ENCODE results near the gene PTGER1. TPM values are rescaled to one million over a fixed set of nuclear protein-coding genes. Genes with fewer than 3 reads are reported as not detected.

PTGER1 gene
- total RNA-seq, 2 donors from 2014 or later, result 3.6 TPM; not detected in 1

- H3K36me3 ChIP-seq (replicated peaks in 1 of 2; ENCODE audit: insufficient read depth in 1 of 2, low read depth in 2 of 2), result peaks cover 0 to 6% of the 10 kb centered on the region in 2 donors
- intact Hi-C loops (cut with DNase I), result no loop called here
- no peak overlapping the region for H3K27ac ChIP-seq
- DNase-seq (no peak), ATAC-seq (no peak)
- 58 to 75% methylated on average over 5 to 7 of the region's 7 CpGs for WGBS, 2 donors
- H3K4me1 ChIP-seq, result peaks cover 39% of the 10 kb centered on the region
- TF ChIP-seq POLR2A (IDR thresholded peaks at IDR 0.05), result no peak
- no peak for TF ChIP-seq CTCF (IDR thresholded peaks at IDR 0.05)
- H3K9me3 ChIP-seq, result no peaks in the 10 kb centered on the region
- H3K27me3 ChIP-seq, result peaks cover 0 to 15% of the 10 kb centered on the region in 2 donors
- no peak overlapping the region for H3K4me3 ChIP-seq
These were observed 1.1 kb upstream of the PTGER1 start for GRCh38 chr19:14476327-14476672.

- WGBS, 2 donors, result 39 to 63% methylated on average over 7 to 11 of the region's 12 CpGs
- H3K4me3 ChIP-seq, result no peak overlapping the region
- H3K27me3 ChIP-seq, result peaks cover 0 to 15% of the 10 kb centered on the region in 2 donors
- peaks cover 39% of the 10 kb centered on the region for H3K4me1 ChIP-seq
- intact Hi-C loops (cut with DNase I), result no loop called here
- no peak for ATAC-seq
- no peak for DNase-seq
- H3K27ac ChIP-seq, result no peak overlapping the region
- TF ChIP-seq CTCF (IDR thresholded peaks at IDR 0.05), result no peak
- no peak for TF ChIP-seq POLR2A (IDR thresholded peaks at IDR 0.05)
- peaks cover 0 to 10% of the 10 kb centered on the region in 2 donors for H3K36me3 ChIP-seq (replicated peaks in 1 of 2; ENCODE audit: insufficient read depth in 1 of 2, low read depth in 2 of 2)
- H3K9me3 ChIP-seq, result no peaks in the 10 kb centered on the region
These were observed 327 bp downstream of the PTGER1 start for GRCh38 chr19:14474827-14475226.

- peaks cover 0 to 14% of the 10 kb centered on the region in 2 donors for H3K36me3 ChIP-seq (replicated peaks in 1 of 2; ENCODE audit: insufficient read depth in 1 of 2, low read depth in 2 of 2)
- peaks cover 0 to 15% of the 10 kb centered on the region in 2 donors for H3K27me3 ChIP-seq
- TF ChIP-seq CTCF (IDR thresholded peaks at IDR 0.05), result no peak
- no peak for TF ChIP-seq POLR2A (IDR thresholded peaks at IDR 0.05)
- peak; percentile 30 for ATAC-seq
- no peak overlapping the region for H3K4me3 ChIP-seq
- peak in 1 of 4 donors; percentile 56 for DNase-seq
- WGBS, 2 donors, result 18 to 49% methylated on average over 5 to 53 of the region's 53 CpGs
- no peak overlapping the region for H3K27ac ChIP-seq
- H3K4me1 ChIP-seq, result peaks cover 39% of the 10 kb centered on the region
- intact Hi-C loops (cut with DNase I), result no loop called here
- H3K9me3 ChIP-seq, result no peaks in the 10 kb centered on the region
These were observed 1.1 kb downstream of the PTGER1 start for GRCh38 chr19:14473978-14474578.

GRCh38 chr19:14473073-14473977 is 1.8 kb downstream of the PTGER1 start:
- peaks cover 39% of the 10 kb centered on the region for H3K4me1 ChIP-seq
- ATAC-seq (peak; percentile 18), DNase-seq (no peak)
- H3K27ac ChIP-seq, result no peak overlapping the region
- H3K27me3 ChIP-seq, result peaks cover 0 to 15% of the 10 kb centered on the region in 2 donors
- 7 to 24% methylated on average over 37 to 95 of the region's 97 CpGs for WGBS, 2 donors
- no peaks in the 10 kb centered on the region for H3K9me3 ChIP-seq
- no peak for TF ChIP-seq POLR2A (IDR thresholded peaks at IDR 0.05)
- no peak for TF ChIP-seq CTCF (IDR thresholded peaks at IDR 0.05)
- intact Hi-C loops (cut with DNase I), result no loop called here
- peaks cover 0 to 8% of the 10 kb centered on the region in 2 donors for H3K36me3 ChIP-seq (replicated peaks in 1 of 2; ENCODE audit: insufficient read depth in 1 of 2, low read depth in 2 of 2)
- H3K4me3 ChIP-seq, result no peak overlapping the region
